GM06990 (cell line): ENCODE measurements around the gene CFAP299.

Experiments used
- DNase-seq: peaks from one replicate; pipeline ENCODE4 v3.0.0-alpha.2; 2011; ENCODE audit not compliant: insufficient read length; ENCODE audit errors: extremely low read depth
- H3K27me3 ChIP-seq: replicated peaks from 2 replicates; pipeline ENCODE4 v1.6.0; 2011; ENCODE audit warnings: low read length; ENCODE audit not compliant: control insufficient read depth, insufficient read depth
- H3K36me3 ChIP-seq: 2 replicates; pipeline ENCODE4 v1.5.1; 2011; ENCODE audit warnings: low read length; ENCODE audit not compliant: control insufficient read depth, insufficient read depth
- H3K4me3 ChIP-seq: replicated peaks from 2 replicates; pipeline ENCODE4 v1.5.1; 2011; ENCODE audit warnings: low read depth, mild to moderate bottlenecking, control low read depth, low read length
- CTCF ChIP-seq: IDR thresholded peaks from 2 replicates; pipeline ENCODE4 v1.5.1; 2011; ENCODE audit warnings: low read length, control low read depth, mild to moderate bottlenecking, inconsistent platforms; ENCODE audit not compliant: insufficient read depth, poor library complexity, severe bottlenecking

The CFAP299 gene

GRCh38 chr4:80367737-80368136 lies 32.2 kb downstream of the CFAP299 start:
- TF ChIP-seq CTCF: no peak
- H3K27me3 ChIP-seq: no peaks in the 10 kb centered on the region
- no peaks in the 10 kb centered on the region for H3K36me3 ChIP-seq
- no peak for DNase-seq
- no peak overlapping the region for H3K4me3 ChIP-seq

- DNase-seq: no peak
- TF ChIP-seq CTCF: no peak
- Histone ChIP-seq H3K4me3 (no peak overlapping the region), H3K36me3 (no peaks in the 10 kb centered on the region), H3K27me3 (no peaks in the 10 kb centered on the region)
Measured at GRCh38 chr4:80370635-80371034, 35.1 kb downstream of the CFAP299 start.

GRCh38 chr4:80371046-80371445 lies 35.5 kb downstream of the CFAP299 start:
- no peak for DNase-seq
- Histone ChIP-seq H3K4me3 (no peak overlapping the region), H3K27me3 (no peaks in the 10 kb centered on the region), H3K36me3 (no peaks in the 10 kb centered on the region)
- TF ChIP-seq CTCF: no peak

GRCh38 chr4:80374180-80374579 lies 38.6 kb downstream of the CFAP299 start:
- TF ChIP-seq CTCF: no peak
- H3K27me3 ChIP-seq: no peaks in the 10 kb centered on the region
- H3K36me3 ChIP-seq: no peaks in the 10 kb centered on the region
- no peak overlapping the region for H3K4me3 ChIP-seq
- DNase-seq: no peak

GRCh38 chr4:80382090-80382832 lies 46.7 kb downstream of the CFAP299 start:
- no peak for DNase-seq

More at GRCh38 chr4:80382090-80382832, 46.7 kb downstream of the CFAP299 start:
- no peaks in the 10 kb centered on the region for H3K27me3 ChIP-seq
- no peaks in the 10 kb centered on the region for H3K36me3 ChIP-seq
- no peak overlapping the region for H3K4me3 ChIP-seq
- no peak for TF ChIP-seq CTCF
